ENCODE measurements around the gene CD200R1. TPM values are rescaled to one million over a fixed set of nuclear protein-coding genes. Genes with fewer than 3 reads are reported as not detected.

CD200R1 gene
- total and polyA plus RNA-seq, 2 of the 8 experiments (the other 6 are each of a cell fraction or from before 2014, with no cell fraction given): 0.02 TPM; not detected in 1

- TF ChIP-seq CHD7 (IDR thresholded peaks at IDR 0.05; ENCODE audit: insufficient replicate concordance, low read length): no peak
- TF ChIP-seq CTBP2 (IDR thresholded peaks at IDR 0.05; ENCODE audit: borderline replicate concordance, insufficient read depth, insufficient read length, low read length): no peak
- no peak for TF ChIP-seq SRF (IDR thresholded peaks at IDR 0.05; ENCODE audit: low read depth, low read length)
- TF ChIP-seq SAP30 (IDR thresholded peaks at IDR 0.05; ENCODE audit: insufficient read depth, insufficient replicate concordance, low read length): no peak
- TF ChIP-seq SP4 (IDR thresholded peaks at IDR 0.05; ENCODE audit: low read length): no peak
- no peak for TF ChIP-seq KDM1A (IDR thresholded peaks at IDR 0.05; ENCODE audit: borderline replicate concordance, low read length)
- no peak for TF ChIP-seq NRF1 (IDR thresholded peaks at IDR 0.05; ENCODE audit: low read depth, low read length)
- no peak for TF ChIP-seq RAD21 (IDR thresholded peaks at IDR 0.05 in 1 of 2, conservative IDR thresholded peaks at IDR 0.05 in 1 of 2; ENCODE audit: low read depth in 2 of 2, low read length in 2 of 2)
- TF ChIP-seq YY1 (IDR thresholded peaks at IDR 0.05; ENCODE audit: low read depth, low read length): no peak
- TF ChIP-seq EGR1 (IDR thresholded peaks at IDR 0.05; ENCODE audit: borderline replicate concordance, low read depth, low read length): no peak
- no peak for TF ChIP-seq ASH2L (IDR thresholded peaks at IDR 0.05; ENCODE audit: low read length)
These were observed 26.5 kb downstream of the CD200R1 start (continued) for GRCh38 chr3:112948346-112948838.
